Osteoblast (primary cell): Measurements from ENCODE around the gene SOS1. TPM values are rescaled to one million over a fixed set of nuclear protein-coding genes. Genes with fewer than 3 reads are reported as not detected.

Source experiments
- DNase-seq: peaks from one replicate; pipeline ENCODE4 v3.0.0; 2011; ENCODE audit warnings: low spot score, mixed read lengths; ENCODE audit not compliant: insufficient read length; ENCODE audit errors: missing footprints
- H2AFZ ChIP-seq: 2 replicates; pipeline ENCODE4 v1.6.0; 2011; ENCODE audit warnings: mild to moderate bottlenecking, low read length
- H3K27ac ChIP-seq: 2 replicates; pipeline ENCODE4 v1.5.1; 2011; ENCODE audit warnings: mild to moderate bottlenecking, low read depth, low read length, moderate library complexity
- H3K27me3 ChIP-seq: 2 replicates; pipeline ENCODE4 v1.6.0; 2012; ENCODE audit warnings: mild to moderate bottlenecking, control low read depth, inconsistent platforms, low read length, moderate library complexity; ENCODE audit not compliant: insufficient read depth
- H3K36me3 ChIP-seq: 2 replicates; pipeline ENCODE4 v1.5.1; 2011; ENCODE audit warnings: mild to moderate bottlenecking, low read length, control low read depth, moderate library complexity; ENCODE audit not compliant: insufficient read depth
- H3K4me1 ChIP-seq: 2 replicates; pipeline ENCODE4 v1.5.1; 2011; ENCODE audit warnings: mild to moderate bottlenecking, low read length, control low read depth, moderate library complexity; ENCODE audit not compliant: insufficient read depth
- H3K4me2 ChIP-seq: 2 replicates; pipeline ENCODE4 v1.6.0; 2011; ENCODE audit warnings: mild to moderate bottlenecking, low read length; ENCODE audit not compliant: insufficient read depth
- H3K4me3 ChIP-seq: fragments of 200-600 bp; sonication (generic); 3 replicates; pipeline ENCODE4 v1.5.1; 2012; ENCODE audit warnings: mild to moderate bottlenecking, low read length, inconsistent platforms; ENCODE audit not compliant: insufficient read depth
- H3K79me2 ChIP-seq: 2 replicates; pipeline ENCODE4 v1.6.0; 2012; ENCODE audit warnings: mild to moderate bottlenecking, low read length, control low read depth, inconsistent platforms; ENCODE audit not compliant: insufficient read depth
- H3K9me3 ChIP-seq: 2 replicates; pipeline ENCODE4 v1.5.1; 2011; ENCODE audit warnings: low read depth, low read length, control low read depth
- H4K20me1 ChIP-seq: 2 replicates; pipeline ENCODE4 v1.6.0; 2012; ENCODE audit warnings: mild to moderate bottlenecking, low read length, control low read depth; ENCODE audit not compliant: insufficient read depth
- total RNA-seq: library from RNA; depleted of rRNA; stranded (reverse); fragments of >200 nt; gene quantifications from 2 replicates; pipeline ENCODE4 v1.2.3, GENCODE V29; 2012
- TF ChIP-seq, protein P1 (sequence below): IDR thresholded peaks from 2 replicates; pipeline ENCODE4 v1.5.1; 2011; ENCODE audit warnings: mild to moderate bottlenecking, low read depth, low read length, moderate library complexity; ENCODE audit errors: extremely low read depth

Gene SOS1
- total RNA-seq, 1 donor, result 28.6 TPM

- H3K36me3 ChIP-seq, result no peaks in the 10 kb centered on the region
- no peak overlapping the region for H3K4me2 ChIP-seq
- no peaks in the 10 kb centered on the region for H3K4me1 ChIP-seq
- no peak overlapping the region for H2AFZ ChIP-seq
- peaks cover 55% of the 10 kb centered on the region for H3K79me2 ChIP-seq
- H4K20me1 ChIP-seq, result peaks cover 22% of the 10 kb centered on the region
- H3K4me3 ChIP-seq, result no peak overlapping the region
- no peaks in the 10 kb centered on the region for H3K27me3 ChIP-seq
- H3K27ac ChIP-seq, result no peak overlapping the region
- no peaks in the 10 kb centered on the region for H3K9me3 ChIP-seq
- no peak for DNase-seq
- TF ChIP-seq, protein P1, sequence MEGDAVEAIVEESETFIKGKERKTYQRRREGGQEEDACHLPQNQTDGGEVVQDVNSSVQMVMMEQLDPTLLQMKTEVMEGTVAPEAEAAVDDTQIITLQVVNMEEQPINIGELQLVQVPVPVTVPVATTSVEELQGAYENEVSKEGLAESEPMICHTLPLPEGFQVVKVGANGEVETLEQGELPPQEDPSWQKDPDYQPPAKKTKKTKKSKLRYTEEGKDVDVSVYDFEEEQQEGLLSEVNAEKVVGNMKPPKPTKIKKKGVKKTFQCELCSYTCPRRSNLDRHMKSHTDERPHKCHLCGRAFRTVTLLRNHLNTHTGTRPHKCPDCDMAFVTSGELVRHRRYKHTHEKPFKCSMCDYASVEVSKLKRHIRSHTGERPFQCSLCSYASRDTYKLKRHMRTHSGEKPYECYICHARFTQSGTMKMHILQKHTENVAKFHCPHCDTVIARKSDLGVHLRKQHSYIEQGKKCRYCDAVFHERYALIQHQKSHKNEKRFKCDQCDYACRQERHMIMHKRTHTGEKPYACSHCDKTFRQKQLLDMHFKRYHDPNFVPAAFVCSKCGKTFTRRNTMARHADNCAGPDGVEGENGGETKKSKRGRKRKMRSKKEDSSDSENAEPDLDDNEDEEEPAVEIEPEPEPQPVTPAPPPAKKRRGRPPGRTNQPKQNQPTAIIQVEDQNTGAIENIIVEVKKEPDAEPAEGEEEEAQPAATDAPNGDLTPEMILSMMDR, result no peak
These were observed 40.7 kb downstream of the SOS1 start for GRCh38 chr2:39080152-39080551.

- Histone ChIP-seq H3K4me1 (peaks cover 3% of the 10 kb centered on the region), H3K27me3 (no peaks in the 10 kb centered on the region), H2AFZ (no peak overlapping the region), H3K79me2 (peaks cover 43% of the 10 kb centered on the region), H3K27ac (no peak overlapping the region), H3K36me3 (peaks cover 8% of the 10 kb centered on the region), H3K4me2 (no peak overlapping the region), H3K4me3 (no peak overlapping the region), H4K20me1 (peaks cover 12% of the 10 kb centered on the region), H3K9me3 (no peaks in the 10 kb centered on the region)
- TF ChIP-seq, protein P1, result no peak
- no peak for DNase-seq
These were observed 50.9 kb downstream of the SOS1 start for GRCh38 chr2:39069890-39070465.

GRCh38 chr2:39069136-39069515, 51.7 kb downstream of the SOS1 start:
- H3K4me2 ChIP-seq, result no peak overlapping the region
- H3K79me2 ChIP-seq, result peaks cover 39% of the 10 kb centered on the region
- peaks cover 8% of the 10 kb centered on the region for H3K36me3 ChIP-seq
- no peak overlapping the region for H2AFZ ChIP-seq
- no peak overlapping the region for H3K4me3 ChIP-seq
- H3K27me3 ChIP-seq, result no peaks in the 10 kb centered on the region
- TF ChIP-seq, protein P1, result no peak
- no peak for DNase-seq
- H3K4me1 ChIP-seq, result peaks cover 3% of the 10 kb centered on the region
- H3K9me3 ChIP-seq, result no peaks in the 10 kb centered on the region
- peaks cover 8% of the 10 kb centered on the region for H4K20me1 ChIP-seq
- H3K27ac ChIP-seq, result no peak overlapping the region

DNA sequence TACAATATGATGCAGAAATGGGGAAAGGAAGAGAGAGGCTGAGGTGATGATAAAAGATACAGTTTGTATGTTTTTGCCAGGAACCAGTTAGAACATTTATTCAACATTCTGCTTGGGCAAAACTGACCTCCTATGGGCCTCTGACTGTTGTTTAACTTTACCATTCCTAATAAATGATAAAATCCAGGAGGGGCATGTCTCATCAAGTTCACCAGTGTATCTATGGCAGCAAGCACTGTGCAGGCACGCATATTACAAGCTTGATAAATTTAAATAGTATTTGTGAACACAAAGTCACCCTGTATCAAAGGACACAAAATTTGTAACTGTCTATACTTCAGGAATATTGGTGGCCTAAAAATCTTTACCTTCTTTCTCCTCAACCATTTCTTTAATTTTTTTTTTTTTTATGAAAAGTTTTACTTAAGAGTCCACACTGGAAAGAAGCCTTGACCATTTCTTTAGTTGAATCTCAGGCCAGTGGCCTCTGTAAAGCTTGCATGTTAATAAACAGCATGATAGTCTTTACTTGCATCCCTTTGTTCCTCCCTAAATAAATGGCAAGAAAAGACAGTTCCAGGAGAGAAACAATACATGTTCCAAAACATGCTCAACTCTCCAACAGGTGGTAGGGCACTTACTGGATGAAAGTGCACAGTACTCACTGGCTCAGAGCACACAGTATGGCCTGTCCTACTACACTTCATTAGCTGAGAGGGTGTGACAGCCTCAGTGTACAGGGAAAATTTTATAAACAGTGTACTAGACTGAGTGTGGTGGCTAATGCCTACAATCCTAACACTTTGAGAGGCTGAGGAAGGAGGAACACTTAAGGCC, 52.3 kb downstream of the SOS1 start:
- H4K20me1 ChIP-seq, result peaks cover 8% of the 10 kb centered on the region
- H3K36me3 ChIP-seq, result peaks cover 8% of the 10 kb centered on the region
- peaks cover 38% of the 10 kb centered on the region for H3K79me2 ChIP-seq
- no peaks in the 10 kb centered on the region for H3K27me3 ChIP-seq
- no peak overlapping the region for H3K27ac ChIP-seq
- H2AFZ ChIP-seq, result no peak overlapping the region
- H3K4me1 ChIP-seq, result peaks cover 3% of the 10 kb centered on the region
- DNase-seq, result peak; percentile 31
- TF ChIP-seq, protein P1, result no peak
- H3K9me3 ChIP-seq, result no peaks in the 10 kb centered on the region
- no peak overlapping the region for H3K4me2 ChIP-seq
- H3K4me3 ChIP-seq, result no peak overlapping the region
